Stimulated activated naive CD8-positive, alpha-beta T cell treated with anti-CD3 and anti-CD28 coated beads, Interleukin-15, amount 100 ng/mL, for 72 hours (primary cell): Measurements from ENCODE around the gene ARHGAP25.

Source experiments
- ATAC-seq: fragments of 150-1000 bp; cut with Tn5 transposase; 2 replicates; pipeline ENCODE4 v1.10.0; 2021; ENCODE audit warnings: mild to moderate bottlenecking, moderate library complexity
- DNase-seq, 2 donors: peaks; one replicate each; pipeline ENCODE4 v3.0.0; 2021 to 2022
- H3K27ac Mint-ChIP-seq, 2 donors: one replicate each; pipeline ENCODE4 v1.8.0; 2022; ENCODE audit warnings: mild to moderate bottlenecking in 2 of 2, mixed read lengths in 2 of 2, moderate library complexity in 2 of 2
- H3K27me3 Mint-ChIP-seq: one replicate; pipeline ENCODE4 v1.8.0; 2022; ENCODE audit warnings: mixed read lengths
- H3K4me1 Mint-ChIP-seq: one replicate; pipeline ENCODE4 v1.8.0; 2022; ENCODE audit warnings: mild to moderate bottlenecking, mixed read lengths
- H3K4me3 Mint-ChIP-seq, 2 donors: one replicate each; pipeline ENCODE4 v1.8.0; 2022; ENCODE audit warnings: mild to moderate bottlenecking in 2 of 2, mixed read lengths in 2 of 2, moderate library complexity in 1 of 2
- H3K9me3 Mint-ChIP-seq, 2 donors: one replicate each; pipeline ENCODE4 v1.8.0; 2022; ENCODE audit warnings: mixed read lengths in 2 of 2

Gene ARHGAP25

DNA sequence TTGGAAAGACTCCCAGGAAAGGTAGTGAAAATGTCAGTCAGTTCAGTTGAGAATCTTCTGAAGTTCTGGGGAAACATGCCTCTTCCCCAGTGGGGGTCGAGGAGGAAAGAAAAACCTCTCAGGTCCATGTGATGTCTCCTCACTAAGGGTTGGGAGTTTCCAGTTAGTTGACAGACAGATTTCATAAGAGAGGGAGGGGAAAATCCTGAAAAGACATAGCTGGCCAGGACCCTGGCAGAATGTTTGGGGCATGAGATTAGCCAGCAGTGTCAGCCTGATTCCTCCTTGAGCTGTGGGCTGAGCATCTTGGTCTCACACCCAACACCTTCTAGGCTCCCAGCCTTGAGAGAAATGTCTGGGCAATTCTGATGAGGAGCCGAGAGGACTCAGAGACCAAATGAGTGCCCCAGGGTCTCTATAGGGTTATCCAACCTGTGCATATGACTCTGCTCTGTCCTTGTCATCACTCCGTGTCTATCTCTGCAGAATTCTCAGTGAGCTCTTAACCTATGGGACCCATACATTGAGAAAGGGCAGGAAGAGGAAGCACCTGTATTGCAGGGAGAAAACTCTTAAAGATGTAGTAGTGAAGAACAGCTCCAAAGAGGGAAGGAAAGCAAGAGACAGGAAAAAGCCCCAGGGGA is 122.7 kb downstream of the ARHGAP25 start:
- no peaks in the 10 kb centered on the region for H3K9me3 Mint-ChIP-seq
- H3K27ac Mint-ChIP-seq, result peak overlapping the region in 1 of 2 donors; percentile 0
- H3K4me3 Mint-ChIP-seq, result no peak overlapping the region
- ATAC-seq (no peak), DNase-seq (no peak)
- H3K27me3 Mint-ChIP-seq, result peaks cover 8% of the 10 kb centered on the region
- peaks cover 10% of the 10 kb centered on the region for H3K4me1 Mint-ChIP-seq

DNA sequence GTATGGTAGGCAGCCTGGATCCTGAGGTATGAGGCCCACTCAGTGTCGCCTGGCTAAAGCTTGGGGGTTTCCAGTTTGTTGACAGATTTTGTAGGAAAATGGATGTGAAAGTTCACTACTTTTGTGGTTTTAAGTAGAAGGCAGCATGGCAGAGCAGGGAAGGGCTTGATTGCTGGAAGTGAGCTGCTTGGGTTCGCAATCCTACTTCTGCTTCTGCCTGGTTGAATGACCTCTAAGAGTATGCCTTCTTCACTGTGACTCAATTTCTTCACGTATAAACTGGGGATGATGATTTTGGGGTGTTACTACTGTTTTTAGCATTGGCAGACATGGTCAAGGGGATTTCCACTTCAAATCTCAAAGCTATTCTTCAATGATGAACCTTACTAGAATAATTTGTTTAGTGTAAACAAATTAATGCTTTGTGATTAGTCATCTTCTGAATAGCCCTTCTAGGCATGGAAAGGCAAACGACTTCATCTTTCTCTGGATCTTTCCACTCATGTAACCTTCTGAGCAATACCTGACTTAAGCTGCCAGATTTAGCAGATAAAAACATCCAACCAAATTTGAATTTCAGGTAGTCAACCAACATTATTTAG is 123.3 kb downstream of the ARHGAP25 start:
- H3K4me1 Mint-ChIP-seq, result peaks cover 10% of the 10 kb centered on the region
- no peaks in the 10 kb centered on the region for H3K9me3 Mint-ChIP-seq
- ATAC-seq, result peak; percentile 65
- no peak overlapping the region for H3K4me3 Mint-ChIP-seq
- peak overlapping the region in 1 of 2 donors; percentile 0 for H3K27ac Mint-ChIP-seq
- peaks cover 8% of the 10 kb centered on the region for H3K27me3 Mint-ChIP-seq
- DNase-seq, result no peak

DNA sequence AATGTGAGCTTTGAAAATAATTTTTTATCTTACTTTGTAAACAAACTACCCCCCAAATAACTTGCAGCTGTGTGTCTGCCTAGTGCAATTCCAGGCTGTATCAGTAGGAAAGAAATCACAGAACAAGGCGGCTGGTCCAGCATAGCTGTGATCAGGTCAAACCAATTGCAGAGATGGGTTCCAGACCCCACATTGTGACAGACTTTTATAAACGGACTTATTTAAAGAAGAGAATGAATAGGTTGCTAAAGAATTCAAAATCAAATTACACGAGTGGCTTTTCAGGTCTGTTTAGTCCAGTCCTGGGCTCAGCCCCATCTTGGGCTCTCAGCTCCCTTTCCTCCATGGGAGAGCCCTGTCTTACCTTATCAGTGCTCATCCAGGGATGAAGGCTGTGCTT is 125.5 kb downstream of the ARHGAP25 start:
- ATAC-seq (no peak), DNase-seq (no peak)
- Mint-ChIP-seq H3K9me3 (no peaks in the 10 kb centered on the region), H3K27ac (no peak overlapping the region), H3K27me3 (peaks cover 2% of the 10 kb centered on the region), H3K4me1 (peaks cover 10% of the 10 kb centered on the region), H3K4me3 (no peak overlapping the region)

DNA sequence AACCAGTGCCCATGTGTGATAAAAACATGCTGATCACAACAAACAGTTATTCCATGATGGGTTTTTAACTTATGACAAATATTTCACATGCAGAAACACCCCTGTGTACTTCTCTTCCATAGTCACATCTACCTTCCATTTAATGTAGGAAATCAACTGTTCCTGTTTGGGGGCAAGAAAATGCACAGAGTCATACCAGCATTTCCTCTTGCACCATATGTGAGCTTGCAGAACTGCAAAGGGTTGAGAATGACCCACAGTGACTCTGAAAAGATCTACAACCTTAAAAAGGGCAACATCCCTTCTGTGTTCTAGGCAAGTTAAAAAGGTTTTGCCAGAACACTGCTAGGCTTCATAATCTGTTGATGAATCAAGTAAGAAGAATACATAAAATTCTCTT is 126.7 kb downstream of the ARHGAP25 start:
- Mint-ChIP-seq H3K9me3 (no peaks in the 10 kb centered on the region), H3K4me3 (no peak overlapping the region), H3K27ac (no peak overlapping the region)

DNA sequence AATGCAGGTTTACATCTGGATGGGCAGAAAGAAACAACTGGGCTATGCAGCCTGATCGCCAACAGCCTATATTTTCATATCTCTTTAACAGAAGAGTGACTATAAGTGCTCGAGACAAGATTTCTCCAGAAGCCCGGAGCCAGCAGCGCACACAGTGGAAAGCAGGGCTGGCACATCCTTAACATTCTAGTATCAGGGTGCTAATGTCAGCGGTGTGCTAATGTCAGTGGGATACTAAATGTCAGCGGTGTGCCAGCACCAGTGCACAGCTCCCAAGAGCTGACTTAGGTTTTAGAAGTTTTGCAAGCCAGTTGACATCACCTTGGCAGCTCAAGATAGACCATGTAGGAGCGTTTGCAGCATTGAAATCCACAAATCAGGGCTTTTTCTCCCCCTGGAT is 128.3 kb downstream of the ARHGAP25 start:
- Mint-ChIP-seq H3K27me3 (no peaks in the 10 kb centered on the region), H3K9me3 (no peaks in the 10 kb centered on the region), H3K4me3 (no peak overlapping the region), H3K4me1 (peaks cover 4% of the 10 kb centered on the region), H3K27ac (no peak overlapping the region)
- ATAC-seq, result no peak
- DNase-seq, result no peak

More for the DNA sequence above, 126.7 kb downstream of the ARHGAP25 start:
- DNase-seq (no peak), ATAC-seq (no peak)
- Mint-ChIP-seq H3K4me1 (peaks cover 10% of the 10 kb centered on the region), H3K27me3 (no peaks in the 10 kb centered on the region)

DNA sequence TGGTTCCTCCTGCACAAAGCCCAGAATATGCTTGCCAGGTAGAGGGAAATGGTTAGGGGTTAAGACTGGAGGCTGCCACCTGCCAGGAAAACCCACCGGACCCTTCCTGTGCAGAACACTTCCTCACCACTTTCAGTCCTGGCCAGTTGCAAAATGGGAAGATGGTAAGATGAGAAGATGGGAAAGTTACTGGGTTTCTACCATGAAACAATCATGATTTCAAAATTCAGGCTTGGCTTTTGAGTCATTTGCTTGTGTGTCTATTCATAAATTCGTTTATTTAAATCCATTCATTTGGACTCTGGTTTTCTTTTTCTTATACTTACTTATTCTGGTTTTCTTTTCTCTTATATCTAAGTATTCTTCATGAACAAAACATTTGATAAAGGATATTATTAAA is 129.4 kb downstream of the ARHGAP25 start:
- H3K27ac Mint-ChIP-seq, result no peak overlapping the region
- no peak for DNase-seq
- no peaks in the 10 kb centered on the region for H3K9me3 Mint-ChIP-seq
- H3K4me1 Mint-ChIP-seq, result no peaks in the 10 kb centered on the region
- ATAC-seq, result no peak
- H3K27me3 Mint-ChIP-seq, result no peaks in the 10 kb centered on the region
- no peak overlapping the region for H3K4me3 Mint-ChIP-seq

DNA sequence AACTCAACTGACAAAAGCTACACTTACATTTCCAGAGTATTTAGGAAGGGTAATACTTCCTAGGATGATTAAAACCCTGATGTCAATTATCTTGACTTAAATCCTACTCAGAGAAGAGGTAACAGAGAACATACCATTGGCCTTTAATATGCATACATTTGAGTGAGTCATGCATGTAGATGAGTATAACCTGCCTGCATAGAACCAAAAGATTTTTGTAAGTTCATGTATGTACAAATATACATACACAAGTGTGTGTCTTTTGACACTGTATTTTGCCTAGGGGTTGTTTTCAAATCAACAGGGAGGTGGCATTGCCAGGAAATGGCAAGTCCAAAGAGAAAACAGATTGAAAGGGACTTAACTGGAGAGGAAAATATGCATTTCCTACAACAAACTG is 130.5 kb downstream of the ARHGAP25 start:
- no peaks in the 10 kb centered on the region for H3K9me3 Mint-ChIP-seq
- no peak for ATAC-seq
- H3K4me1 Mint-ChIP-seq, result no peaks in the 10 kb centered on the region

DNA sequence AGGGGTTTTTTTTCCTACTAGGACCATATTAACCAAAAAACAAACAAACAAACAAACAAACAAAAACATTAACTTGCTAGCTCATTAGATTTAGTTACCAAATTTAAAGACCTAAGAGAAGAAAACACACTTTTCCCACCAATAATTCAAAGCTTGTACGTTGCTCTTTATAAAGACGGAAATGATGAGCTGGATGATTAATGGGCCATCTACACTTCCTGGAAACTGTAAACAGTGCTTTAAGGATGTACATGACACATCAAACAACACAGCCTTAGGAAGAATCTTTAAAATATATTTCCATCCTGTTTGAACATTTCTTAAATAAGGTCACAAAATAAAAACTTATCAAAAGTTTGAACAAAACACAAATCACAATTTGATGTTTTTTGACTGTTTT is 135.6 kb downstream of the ARHGAP25 start:
- no peaks in the 10 kb centered on the region for H3K27me3 Mint-ChIP-seq
- no peak for DNase-seq
- no peak overlapping the region for H3K4me3 Mint-ChIP-seq
- H3K4me1 Mint-ChIP-seq, result no peaks in the 10 kb centered on the region
- ATAC-seq, result no peak
- no peak overlapping the region for H3K27ac Mint-ChIP-seq
- no peaks in the 10 kb centered on the region for H3K9me3 Mint-ChIP-seq

More for the DNA sequence above, 130.5 kb downstream of the ARHGAP25 start:
- H3K27ac Mint-ChIP-seq, result no peak overlapping the region
- no peaks in the 10 kb centered on the region for H3K27me3 Mint-ChIP-seq
- no peak for DNase-seq
- H3K4me3 Mint-ChIP-seq, result no peak overlapping the region

DNA sequence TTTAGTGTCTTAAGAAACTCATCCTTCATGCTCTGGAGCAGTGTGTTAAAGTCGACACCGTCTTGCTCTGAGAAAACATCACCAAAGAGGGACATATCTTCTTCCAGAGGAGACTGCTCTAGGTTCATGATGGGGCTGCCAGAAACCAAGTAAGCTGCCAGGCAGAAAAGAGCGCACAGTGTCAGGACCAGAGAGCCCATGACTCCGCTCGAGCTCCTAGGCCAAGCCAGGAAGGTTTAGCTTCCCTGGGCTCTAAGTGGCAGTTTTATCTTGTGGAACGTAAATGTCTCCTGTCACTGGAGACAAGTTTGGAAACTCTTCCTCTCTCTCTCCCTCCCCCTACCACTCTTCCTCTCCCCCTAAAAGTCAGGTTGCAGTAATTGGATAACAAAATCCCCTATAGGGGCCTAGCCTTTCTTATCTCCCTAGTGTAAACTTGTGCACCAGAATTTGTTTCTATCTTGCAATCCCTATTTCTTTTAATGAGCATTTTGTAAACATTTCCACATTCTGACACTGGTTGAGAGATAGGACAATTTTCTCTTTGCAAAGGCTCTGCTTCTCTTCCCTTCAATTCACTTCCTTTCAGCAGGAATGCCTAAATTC is 136.7 kb downstream of the ARHGAP25 start, which contains the start of gene BMP10:
Gene BMP10, minus strand, starts transcription at position 239 of the 606 bp plus-strand sequence. Its CDS starts 39 bp downstream, at position 200.
- Mint-ChIP-seq H3K27me3 (no peaks in the 10 kb centered on the region), H3K9me3 (no peaks in the 10 kb centered on the region), H3K4me1 (no peaks in the 10 kb centered on the region), H3K4me3 (no peak within 1 kb of the TSS), H3K27ac (no peak within 1 kb of the TSS)
- ATAC-seq (no peak), DNase-seq (no peak)
